Stimulated activated CD4-positive, alpha-beta T cell treated with anti-CD3 and anti-CD28 coated beads, TNF-alpha, amount 100 ng/mL, for 4 hours (primary cell): ENCODE data around the gene LPAR3.

Source experiments
- DNase-seq, 3 experiments: peaks; one replicate each; pipeline ENCODE4 v3.0.0-alpha.2; 2020; ENCODE audit warnings: low read depth in 3 of 3

LPAR3 gene

DNA sequence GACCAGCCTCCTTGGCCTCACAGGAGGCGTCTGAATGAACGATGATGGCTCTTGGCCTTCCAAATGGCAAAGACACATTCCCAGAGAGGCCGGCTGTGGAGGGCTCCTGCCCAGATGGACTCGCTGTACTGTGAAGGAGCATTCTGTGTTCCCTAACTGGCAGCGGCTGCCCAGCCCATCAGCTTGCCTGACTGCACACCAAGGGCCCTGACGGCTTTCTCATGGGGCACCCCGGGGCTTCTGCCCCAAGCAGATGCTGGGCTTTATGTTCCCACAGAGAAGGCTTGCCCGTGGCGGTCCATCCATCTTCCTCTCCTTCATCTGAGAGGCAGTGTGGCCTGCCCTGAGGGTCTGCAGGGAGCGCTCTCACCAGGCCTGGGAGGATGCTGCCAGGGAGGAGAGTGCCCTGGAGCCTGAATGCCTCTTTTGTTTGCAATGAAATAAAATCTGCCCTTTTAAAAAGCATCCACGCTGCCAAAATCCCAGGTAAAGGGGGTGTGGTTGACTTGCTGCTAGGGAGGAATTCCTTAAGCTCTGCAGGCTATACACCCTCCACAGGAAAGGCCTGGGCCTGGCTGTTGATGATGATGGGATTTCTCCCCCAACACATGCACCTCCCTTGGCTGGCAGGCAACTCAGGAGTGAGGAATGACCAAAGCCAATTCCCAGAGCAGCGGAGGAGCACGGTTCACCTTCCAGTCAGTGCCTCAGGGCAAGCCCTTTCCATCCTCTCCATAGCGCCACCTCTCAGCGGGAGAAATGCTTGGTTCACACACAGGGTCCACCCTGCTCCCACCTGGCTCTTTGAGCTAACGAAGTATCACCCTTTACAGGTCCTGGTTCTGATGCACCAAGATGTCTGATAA, 118.1 kb downstream of the LPAR3 start:
- no peak for DNase-seq

DNA sequence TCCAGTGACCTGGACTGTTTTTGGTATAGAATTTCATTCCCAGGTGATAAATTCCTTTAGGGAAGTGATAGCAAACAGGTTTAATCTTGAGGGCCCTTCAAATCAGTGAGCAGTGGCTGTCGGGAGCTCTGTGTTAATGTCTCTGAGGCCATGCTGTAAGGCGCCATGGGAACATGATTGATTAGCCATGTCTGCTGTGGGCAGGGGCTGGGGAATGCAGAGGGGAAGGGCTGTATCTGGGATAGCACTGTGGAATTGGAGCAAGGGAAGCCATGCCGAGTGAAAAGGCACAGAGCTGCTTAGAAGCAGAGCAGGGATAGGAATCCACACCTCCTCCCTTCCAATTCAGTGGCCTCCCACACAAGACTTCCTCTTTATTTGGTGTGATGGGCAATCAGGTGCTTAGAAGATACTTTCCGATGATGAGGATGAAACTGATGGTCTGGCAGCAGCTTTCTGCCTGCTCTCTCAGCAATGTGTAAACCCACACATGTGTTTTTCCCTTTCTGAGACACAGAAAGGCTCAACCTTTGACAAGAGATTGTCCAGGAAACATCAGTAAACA, 119.0 kb downstream of the LPAR3 start:
- no peak for DNase-seq

DNA sequence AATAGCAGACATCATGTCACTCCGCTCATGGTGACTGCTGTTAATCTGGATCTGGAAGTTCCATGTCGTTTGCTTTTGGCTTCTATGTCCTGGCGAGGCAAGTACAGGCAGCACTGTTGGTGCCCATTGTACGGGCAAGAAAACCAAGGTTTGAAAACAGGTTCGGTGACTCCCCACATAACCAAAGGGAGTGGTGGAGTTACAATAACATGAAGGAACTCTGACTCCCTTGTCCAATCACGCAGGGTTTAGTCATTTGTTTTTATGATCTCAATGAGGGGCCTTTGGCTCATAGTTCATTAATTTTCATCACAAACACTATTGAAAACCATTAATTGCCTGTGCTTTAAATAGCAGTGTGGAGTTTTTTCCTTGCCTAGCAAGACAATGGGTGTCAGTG, 119.8 kb downstream of the LPAR3 start:
- DNase-seq: no peak

DNA sequence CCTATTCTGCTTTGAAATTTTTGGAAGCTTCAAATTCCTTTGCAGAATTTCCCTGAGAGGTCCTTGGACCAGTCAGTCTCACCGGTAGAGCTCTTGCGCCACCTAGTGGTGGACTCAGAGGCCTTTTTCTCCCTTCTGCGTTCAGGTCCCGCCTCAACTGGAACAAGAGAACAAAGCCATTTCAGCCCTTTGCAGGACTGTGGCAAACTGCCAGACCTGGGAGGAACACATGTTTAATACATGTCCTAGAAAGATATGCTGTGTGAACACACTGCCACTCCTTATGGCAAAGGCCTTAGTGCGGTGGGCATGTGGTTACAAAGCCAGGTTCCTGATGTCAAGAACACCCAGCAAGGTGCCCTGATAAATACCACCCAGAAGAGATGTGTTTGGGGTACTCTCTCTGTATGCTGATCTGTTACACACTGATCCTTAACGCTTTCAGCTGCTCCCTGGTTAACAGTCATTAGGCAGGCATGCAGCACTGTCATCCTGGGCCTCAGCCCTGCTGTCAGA, 120.5 kb downstream of the LPAR3 start:
- peak; percentile 26 to 56 (median 37) for DNase-seq

DNA sequence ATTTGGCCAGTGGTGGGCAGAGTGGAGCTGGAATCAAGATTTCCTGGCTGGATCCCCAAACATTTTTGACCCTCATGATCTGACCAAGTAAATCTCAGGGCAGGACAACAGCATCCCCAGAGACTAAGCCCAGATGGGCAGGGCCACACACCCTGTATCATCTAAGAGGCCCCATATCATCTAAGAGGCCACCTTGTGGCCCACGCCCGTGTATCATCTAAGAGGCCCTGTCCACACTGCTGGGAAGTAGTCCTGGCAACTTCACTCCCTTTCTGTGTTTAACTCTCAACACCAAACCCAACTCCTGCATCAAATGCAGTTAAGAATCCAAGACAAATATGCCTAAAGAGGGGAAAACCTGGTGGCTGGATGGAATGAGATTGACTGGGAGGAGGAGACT, 121.1 kb downstream of the LPAR3 start:
- no peak for DNase-seq

DNA sequence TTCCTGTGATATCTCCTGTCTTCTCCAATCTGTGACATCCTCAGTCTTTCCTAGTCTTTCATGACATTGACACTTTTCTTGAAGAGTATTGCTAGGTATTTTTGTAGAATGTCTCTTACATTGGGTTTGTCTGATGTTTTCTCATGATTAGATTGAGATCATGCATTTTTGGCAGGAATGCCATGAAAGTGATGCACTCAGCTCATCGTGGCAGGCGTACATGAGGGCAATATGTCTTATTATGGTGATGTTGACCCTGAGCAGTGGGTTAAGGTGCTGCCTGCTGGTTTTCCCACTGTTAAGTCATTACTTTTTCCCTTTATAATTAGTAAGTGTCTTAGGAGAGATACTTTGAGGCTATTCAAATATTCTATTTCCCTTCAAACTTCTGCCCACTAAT, 122.5 kb downstream of the LPAR3 start:
- DNase-seq: no peak

DNA sequence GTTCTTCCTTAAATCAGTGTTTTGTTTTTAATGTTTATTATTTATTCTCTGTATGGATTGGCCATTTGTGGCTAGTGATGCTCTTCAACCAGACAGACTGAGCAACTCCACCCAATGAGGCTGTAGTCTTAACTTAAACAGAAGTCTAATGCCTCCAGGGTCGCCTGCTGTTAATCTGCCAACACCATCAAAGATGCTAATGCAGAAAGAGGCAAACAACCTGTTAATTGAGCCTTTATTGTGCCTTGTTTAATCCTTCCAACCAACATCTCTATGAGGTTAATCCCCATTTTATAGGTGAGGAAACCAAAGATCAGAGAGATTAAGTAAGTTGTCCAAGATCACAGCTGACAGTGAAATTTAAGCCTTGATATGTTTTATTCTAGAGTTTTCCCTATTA, 123.4 kb downstream of the LPAR3 start:
- no peak for DNase-seq

DNA sequence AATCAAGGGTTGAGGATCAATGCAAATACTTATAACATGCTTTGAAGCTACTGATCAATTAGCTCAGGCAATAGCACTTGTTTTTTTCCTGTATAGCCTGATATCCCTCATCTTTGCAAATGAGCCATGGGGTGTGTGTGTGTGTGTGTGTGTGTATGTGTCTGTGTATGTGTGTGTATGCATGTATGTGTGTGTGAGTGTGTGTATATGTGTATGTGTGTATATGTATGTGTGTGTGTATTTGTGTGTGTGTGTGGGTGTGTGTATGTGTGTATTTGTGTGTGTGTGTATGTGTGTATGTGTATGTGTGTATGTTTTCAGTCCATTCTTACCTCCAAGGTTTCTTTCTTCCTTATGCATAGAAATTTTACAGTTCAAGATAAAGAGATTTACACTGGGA, 124.4 kb downstream of the LPAR3 start:
- no peak for DNase-seq

DNA sequence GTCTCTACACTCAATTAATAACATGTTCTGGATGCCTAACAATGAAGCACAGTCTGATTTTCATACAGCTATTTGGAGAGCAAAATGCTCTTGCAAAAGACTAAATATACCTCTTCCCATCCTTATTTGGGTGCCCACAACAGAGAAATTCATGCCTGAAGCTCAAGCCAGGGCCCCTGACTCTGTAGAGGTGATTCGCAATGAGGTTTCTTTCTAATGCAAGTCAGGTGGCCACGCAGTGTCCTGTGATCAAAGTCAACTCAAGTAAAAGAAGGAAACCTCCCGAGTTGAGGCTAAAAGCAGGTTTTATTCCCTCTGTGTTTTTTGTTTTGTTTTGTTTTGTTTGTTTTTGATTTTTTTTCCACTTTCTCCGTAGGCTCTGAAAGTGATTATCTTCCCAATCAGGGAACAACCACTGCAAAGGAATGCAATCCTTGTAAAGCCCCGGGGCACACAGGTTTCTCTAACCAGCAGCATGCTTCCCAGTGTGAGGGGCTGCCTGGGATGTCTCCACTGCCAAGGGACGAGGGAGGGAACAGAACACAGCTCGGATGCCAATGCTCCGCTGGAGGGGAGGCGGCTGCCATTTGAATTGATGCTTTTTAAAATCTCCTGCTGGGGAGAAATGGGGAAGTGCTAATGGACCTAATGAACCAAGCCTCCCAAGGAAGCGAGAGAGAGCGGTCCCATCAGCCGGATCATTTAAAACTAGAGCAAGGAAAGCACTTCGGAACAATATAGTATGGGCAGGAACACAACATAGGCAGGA, 128.9 kb downstream of the LPAR3 start:
- DNase-seq: no peak

DNA sequence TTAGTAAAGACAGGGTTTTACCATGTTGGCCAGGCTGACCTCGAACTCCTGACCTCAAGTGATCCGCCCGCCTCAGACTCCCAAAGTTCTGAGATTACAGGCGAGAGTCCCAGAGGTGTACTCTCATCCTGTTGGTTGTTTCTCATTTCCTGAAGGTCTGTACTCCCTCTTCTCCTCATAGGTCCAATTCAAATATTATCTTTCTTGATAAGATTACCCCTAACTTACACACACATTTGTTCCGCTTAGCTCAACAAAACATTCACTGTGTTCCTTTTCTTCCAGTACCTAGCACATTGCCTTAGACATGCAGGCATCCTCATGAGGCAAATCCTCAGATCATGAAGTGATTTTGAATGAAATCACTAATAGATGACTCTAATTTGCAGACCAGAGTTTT, 130.3 kb downstream of the LPAR3 start:
- no peak for DNase-seq
